DOHH2 (cell line): ENCODE data around the gene GFRA1.

ENCODE experiments used
- H3F3A ChIP-seq: fragments of 200-600 bp; sonication (generic), shearing (Covaris generic); 2 replicates; pipeline ENCODE4 v1.6.0; 2016; ENCODE audit warnings: antibody characterized with exemption, mild to moderate bottlenecking; ENCODE audit not compliant: control insufficient read depth, insufficient read depth
- H3K27ac ChIP-seq: fragments of 200-600 bp; sonication (generic); 2 replicates; pipeline ENCODE4 v1.5.1; 2014; ENCODE audit warnings: low read depth, mild to moderate bottlenecking, low read length, moderate library complexity
- H3K27me3 ChIP-seq: fragments of 200-600 bp; sonication (generic); 2 replicates; pipeline ENCODE4 v1.6.1; 2014; ENCODE audit warnings: mild to moderate bottlenecking, low read length, mixed read lengths; ENCODE audit not compliant: control insufficient read depth
- H3K36me3 ChIP-seq: fragments of 200-600 bp; sonication (generic); 2 replicates; pipeline ENCODE4 v1.6.1; 2014; ENCODE audit warnings: mild to moderate bottlenecking, low read length, moderate library complexity, mixed read lengths; ENCODE audit not compliant: control insufficient read depth
- H3K4me1 ChIP-seq: fragments of 200-600 bp; sonication (generic); 2 replicates; pipeline ENCODE4 v1.6.1; 2014; ENCODE audit warnings: mild to moderate bottlenecking, low read length, mixed read lengths; ENCODE audit not compliant: control insufficient read depth
- H3K4me2 ChIP-seq: fragments of 200-600 bp; sonication (generic); 2 replicates; pipeline ENCODE4 v1.6.0; 2014; ENCODE audit warnings: mild to moderate bottlenecking, low read length, moderate library complexity
- H3K4me3 ChIP-seq: fragments of 200-600 bp; sonication (generic); 2 replicates; pipeline ENCODE4 v1.5.1; 2014; ENCODE audit warnings: mild to moderate bottlenecking, low read length, mixed read lengths
- H3K79me2 ChIP-seq: fragments of 200-600 bp; sonication (generic); 2 replicates; pipeline ENCODE4 v1.6.1; 2014; ENCODE audit warnings: mild to moderate bottlenecking, low read length, mixed read lengths; ENCODE audit not compliant: control insufficient read depth
- H3K9me2 ChIP-seq: fragments of 200-600 bp; sonication (generic); replicated peaks from 2 replicates; pipeline ENCODE4 v1.6.1; 2014; ENCODE audit warnings: mild to moderate bottlenecking, low read length, mixed read lengths; ENCODE audit not compliant: control insufficient read depth
- H3K9me3 ChIP-seq: fragments of 200-600 bp; sonication (generic); 2 replicates; pipeline ENCODE4 v1.6.1; 2014; ENCODE audit warnings: antibody characterized with exemption, low read length, mixed read lengths; ENCODE audit not compliant: control insufficient read depth, insufficient read depth
- H4K20me1 ChIP-seq: fragments of 200-600 bp; sonication (generic); 2 replicates; pipeline ENCODE4 v1.6.0; 2014; ENCODE audit warnings: low read depth, mild to moderate bottlenecking, antibody characterized with exemption, low read length, moderate library complexity; ENCODE audit not compliant: control insufficient read depth, insufficient read depth
- EZH2phosphoT487 ChIP-seq: fragments of 200-600 bp; sonication (generic); IDR thresholded peaks from 2 replicates; pipeline ENCODE4 v1.6.1; 2017; ENCODE audit warnings: borderline replicate concordance, mild to moderate bottlenecking, antibody characterized with exemption, low read length, moderate library complexity, mixed read lengths
- TF ChIP-seq, protein P1 (sequence below): fragments of 200-600 bp; sonication (generic); IDR thresholded peaks from one replicate; pipeline ENCODE4 v1.5.1; 2014; ENCODE audit warnings: antibody characterized with exemption, mild to moderate bottlenecking, low read depth, low read length; ENCODE audit not compliant: poor library complexity, severe bottlenecking

GFRA1 gene

GRCh38 chr10:116232613-116233012, 40.4 kb downstream of the GFRA1 start:
- TF ChIP-seq, protein P1, sequence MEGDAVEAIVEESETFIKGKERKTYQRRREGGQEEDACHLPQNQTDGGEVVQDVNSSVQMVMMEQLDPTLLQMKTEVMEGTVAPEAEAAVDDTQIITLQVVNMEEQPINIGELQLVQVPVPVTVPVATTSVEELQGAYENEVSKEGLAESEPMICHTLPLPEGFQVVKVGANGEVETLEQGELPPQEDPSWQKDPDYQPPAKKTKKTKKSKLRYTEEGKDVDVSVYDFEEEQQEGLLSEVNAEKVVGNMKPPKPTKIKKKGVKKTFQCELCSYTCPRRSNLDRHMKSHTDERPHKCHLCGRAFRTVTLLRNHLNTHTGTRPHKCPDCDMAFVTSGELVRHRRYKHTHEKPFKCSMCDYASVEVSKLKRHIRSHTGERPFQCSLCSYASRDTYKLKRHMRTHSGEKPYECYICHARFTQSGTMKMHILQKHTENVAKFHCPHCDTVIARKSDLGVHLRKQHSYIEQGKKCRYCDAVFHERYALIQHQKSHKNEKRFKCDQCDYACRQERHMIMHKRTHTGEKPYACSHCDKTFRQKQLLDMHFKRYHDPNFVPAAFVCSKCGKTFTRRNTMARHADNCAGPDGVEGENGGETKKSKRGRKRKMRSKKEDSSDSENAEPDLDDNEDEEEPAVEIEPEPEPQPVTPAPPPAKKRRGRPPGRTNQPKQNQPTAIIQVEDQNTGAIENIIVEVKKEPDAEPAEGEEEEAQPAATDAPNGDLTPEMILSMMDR = no peak
- no peak for TF ChIP-seq EZH2phosphoT487
- H3K9me3 ChIP-seq = no peaks in the 10 kb centered on the region
- H3K9me2 ChIP-seq = no peaks in the 10 kb centered on the region

GRCh38 chr10:116226766-116227165, 46.2 kb downstream of the GFRA1 start:
- Histone ChIP-seq H3K9me3 (no peaks in the 10 kb centered on the region), H4K20me1 (no peaks in the 10 kb centered on the region), H3F3A (no peaks in the 10 kb centered on the region), H3K4me2 (no peak overlapping the region), H3K79me2 (no peaks in the 10 kb centered on the region), H3K27me3 (no peaks in the 10 kb centered on the region), H3K4me3 (no peak overlapping the region), H3K36me3 (no peaks in the 10 kb centered on the region), H3K27ac (no peak overlapping the region), H3K9me2 (no peaks in the 10 kb centered on the region), H3K4me1 (no peaks in the 10 kb centered on the region)
- no peak for TF ChIP-seq EZH2phosphoT487
- TF ChIP-seq, protein P1 = no peak

More at GRCh38 chr10:116232613-116233012, 40.4 kb downstream of the GFRA1 start:
- no peaks in the 10 kb centered on the region for H3K79me2 ChIP-seq
- H3K27ac ChIP-seq = no peak overlapping the region
- no peaks in the 10 kb centered on the region for H3K4me1 ChIP-seq
- H3K27me3 ChIP-seq = no peaks in the 10 kb centered on the region
- H3K4me2 ChIP-seq = no peak overlapping the region
- H3K4me3 ChIP-seq = no peak overlapping the region
- no peaks in the 10 kb centered on the region for H3K36me3 ChIP-seq
- no peaks in the 10 kb centered on the region for H4K20me1 ChIP-seq
- H3F3A ChIP-seq = no peaks in the 10 kb centered on the region

GRCh38 chr10:116226053-116226452, 47.0 kb downstream of the GFRA1 start:
- no peaks in the 10 kb centered on the region for H3K36me3 ChIP-seq
- no peak for TF ChIP-seq EZH2phosphoT487
- TF ChIP-seq, protein P1 = no peak
- no peak overlapping the region for H3K4me3 ChIP-seq

More at GRCh38 chr10:116226053-116226452, 47.0 kb downstream of the GFRA1 start:
- Histone ChIP-seq H3K9me2 (no peaks in the 10 kb centered on the region), H3K27ac (no peak overlapping the region), H3K27me3 (no peaks in the 10 kb centered on the region), H3K4me1 (no peaks in the 10 kb centered on the region), H4K20me1 (no peaks in the 10 kb centered on the region), H3K79me2 (no peaks in the 10 kb centered on the region), H3K9me3 (no peaks in the 10 kb centered on the region), H3K4me2 (no peak overlapping the region), H3F3A (no peaks in the 10 kb centered on the region)
